ENCODE data around the gene GJB4.

GJB4 gene

GRCh38 chr1:34779962-34780361, 20.4 kb downstream of the GJB4 start:
- TF ChIP-seq CTCF (IDR thresholded peaks at IDR 0.05; ENCODE audit: extremely low read depth, insufficient read depth, missing control alignments) = no peak
- DNase-seq (ENCODE audit: low spot score) = no peak
- in situ Hi-C loops (cut with MboI; ENCODE audit: low pct_unique_long_range_greater_than_20kb, low sequenced_read_pairs, unreplicated experiment) = no loop called here

- DNase-seq (ENCODE audit: low spot score) = no peak
- no peak for TF ChIP-seq CTCF (IDR thresholded peaks at IDR 0.05; ENCODE audit: extremely low read depth, insufficient read depth, missing control alignments)
- in situ Hi-C loops (cut with MboI; ENCODE audit: low pct_unique_long_range_greater_than_20kb, low sequenced_read_pairs, unreplicated experiment) = no loop called here
Measured at GRCh38 chr1:34780528-34780927, 21.0 kb downstream of the GJB4 start.

GRCh38 chr1:34781071-34781843, 21.7 kb downstream of the GJB4 start, which contains the start of gene GJB3:
Gene GJB3 (plus strand): TSS chr1:34781214. CDS start chr1:34784763, 3,549 bp downstream.
- DNase-seq (ENCODE audit: low spot score) = no peak
- in situ Hi-C loops (cut with MboI; ENCODE audit: low pct_unique_long_range_greater_than_20kb, low sequenced_read_pairs, unreplicated experiment) = no loop called here

GRCh38 chr1:34781844-34782391, 22.4 kb downstream of the GJB4 start:
- no peak for TF ChIP-seq CTCF (IDR thresholded peaks at IDR 0.05; ENCODE audit: extremely low read depth, insufficient read depth, missing control alignments)
- no peak for DNase-seq (ENCODE audit: low spot score)
- in situ Hi-C loops (cut with MboI; ENCODE audit: low pct_unique_long_range_greater_than_20kb, low sequenced_read_pairs, unreplicated experiment) = no loop called here

More at GRCh38 chr1:34781071-34781843, 21.7 kb downstream of the GJB4 start, which contains the start of gene GJB3:
- no peak for TF ChIP-seq CTCF (IDR thresholded peaks at IDR 0.05; ENCODE audit: extremely low read depth, insufficient read depth, missing control alignments)

GRCh38 chr1:34784751-34785221, 25.2 kb downstream of the GJB4 start:
- in situ Hi-C loops (cut with MboI; ENCODE audit: low pct_unique_long_range_greater_than_20kb, low sequenced_read_pairs, unreplicated experiment) = no loop called here
- TF ChIP-seq CTCF (IDR thresholded peaks at IDR 0.05; ENCODE audit: extremely low read depth, insufficient read depth, missing control alignments) = no peak
- no peak for DNase-seq (ENCODE audit: low spot score)

GRCh38 chr1:34785231-34785874, 25.8 kb downstream of the GJB4 start:
- in situ Hi-C loops (cut with MboI; ENCODE audit: low pct_unique_long_range_greater_than_20kb, low sequenced_read_pairs, unreplicated experiment) = no loop called here
- no peak for TF ChIP-seq CTCF (IDR thresholded peaks at IDR 0.05; ENCODE audit: extremely low read depth, insufficient read depth, missing control alignments)
- no peak for DNase-seq (ENCODE audit: low spot score)
